Right hindlimb (tissue), 1 donor: Measurements from ENCODE around the gene HTR3C.
"Not testable (repeated sequence)": the region's sequence is repeated elsewhere in the genome, so short reads cannot be mapped to it uniquely, and the experiment has no call there.

Experiments
- DNase-seq: peaks from one replicate; pipeline ENCODE4 v3.0.0-alpha.2; 2018

The HTR3C gene

GRCh38 chr3:184052767-184053166 lies at the start of gene HTR3C:
Gene HTR3C, plus strand, starts transcription at chr3:184053047. Its CDS starts 34 bp downstream, at chr3:184053081.
- DNase-seq: no peak

- DNase-seq: no peak
These were observed 49.5 kb upstream of the HTR3C start for GRCh38 chr3:184003187-184003967.

- no peak for DNase-seq
These were observed 48.4 kb upstream of the HTR3C start for GRCh38 chr3:184004476-184004875.

GRCh38 chr3:184005941-184006507 lies 46.8 kb upstream of the HTR3C start:
- no peak for DNase-seq

- not testable (repeated sequence) for DNase-seq
These were observed 45.6 kb upstream of the HTR3C start for GRCh38 chr3:184007143-184007813.

GRCh38 chr3:184008161-184008560 lies 44.7 kb upstream of the HTR3C start:
- DNase-seq: no peak

- DNase-seq: no peak
These were observed 41.5 kb upstream of the HTR3C start for GRCh38 chr3:184011230-184011876.

GRCh38 chr3:184011937-184012889 lies 40.6 kb upstream of the HTR3C start:
- no peak for DNase-seq

GRCh38 chr3:184015381-184016019 lies 37.3 kb upstream of the HTR3C start:
- no peak for DNase-seq

- no peak for DNase-seq
These were observed 36.7 kb upstream of the HTR3C start for GRCh38 chr3:184016169-184016570.

- DNase-seq: peak; percentile 75
These were observed 35.8 kb upstream of the HTR3C start for GRCh38 chr3:184016811-184017671.

GRCh38 chr3:184017672-184018423 lies 35.0 kb upstream of the HTR3C start, which contains the start of gene ABCC5:
Gene ABCC5, minus strand, starts transcription at chr3:184017884. Its CDS starts 3,492 bp downstream, at chr3:184014392.
- peak; percentile 96 for DNase-seq

GRCh38 chr3:184018424-184018973 lies 34.3 kb upstream of the HTR3C start:
- DNase-seq: no peak

GRCh38 chr3:184022323-184022722 lies 30.5 kb upstream of the HTR3C start:
- no peak for DNase-seq

- not testable (repeated sequence) for DNase-seq
These were observed 27.6 kb upstream of the HTR3C start for GRCh38 chr3:184025256-184025655.

- not testable (repeated sequence) for DNase-seq
These were observed 24.5 kb upstream of the HTR3C start for GRCh38 chr3:184028275-184028890.

- DNase-seq: no peak
These were observed 23.4 kb upstream of the HTR3C start for GRCh38 chr3:184029443-184029842.

- no peak for DNase-seq
These were observed 22.3 kb upstream of the HTR3C start for GRCh38 chr3:184030536-184030935.
